H1 (cell line): Measurements from ENCODE around the gene PCYT2. TPM values are rescaled to one million over a fixed set of nuclear protein-coding genes. Genes with fewer than 3 reads are reported as not detected.

ENCODE experiments used
- BRCA1 ChIP-seq: IDR thresholded peaks from 2 replicates; pipeline ENCODE4 v1.6.1; 2012; ENCODE audit warnings: low read depth, low read length, improper control_type of control experiment
- EP300 ChIP-seq, 2 experiments: IDR thresholded peaks; 1 replicate in 1 of 2; 2 replicates in 1 of 2; pipeline ENCODE4 v1.6.1; 2011 to 2012; ENCODE audit warnings: low read depth in 2 of 2, low read length in 2 of 2, mild to moderate bottlenecking in 2 of 2, borderline replicate concordance in 1 of 2, inconsistent platforms in 1 of 2, moderate library complexity in 1 of 2
- MAFK ChIP-seq: IDR thresholded peaks from 2 replicates; pipeline ENCODE4 v1.6.1; 2012; ENCODE audit warnings: low read depth, mild to moderate bottlenecking, improper control_type of control experiment, low read length
- polyA plus RNA-seq, 7 experiments: library from polyadenylated mRNA; depleted of rRNA in 3 of 7; stranded (reverse) in 5 of 7; unstranded in 2 of 7; fragments of >200 nt in 5 of 7; fragments of 200-250 nt in 2 of 7; gene quantifications; 1 replicate in 5 of 7; 2 replicates in 1 of 7; 4 replicates in 1 of 7; pipeline versions ENCODE4 v1.2.1 to v1.2.3, GENCODE V29; 2011 to 2013; ENCODE audit warnings: missing spikeins in 2 of 7, mixed read lengths in 2 of 7
- total RNA-seq: library from RNA; stranded (reverse); fragmentation: NEBNext Ultra II Directional; extraction: Animal tissue kit (Norgen Biotek cat#: 25700); gene quantifications from 2 replicates; pipeline ENCODE4 v1.2.1, GENCODE V29; 2021

PCYT2 gene
- total and polyA plus RNA-seq, 2 of the 8 experiments (the other 6 are each of a cell fraction or from before 2014, with no cell fraction given): 29.9 to 31.3 TPM

DNA sequence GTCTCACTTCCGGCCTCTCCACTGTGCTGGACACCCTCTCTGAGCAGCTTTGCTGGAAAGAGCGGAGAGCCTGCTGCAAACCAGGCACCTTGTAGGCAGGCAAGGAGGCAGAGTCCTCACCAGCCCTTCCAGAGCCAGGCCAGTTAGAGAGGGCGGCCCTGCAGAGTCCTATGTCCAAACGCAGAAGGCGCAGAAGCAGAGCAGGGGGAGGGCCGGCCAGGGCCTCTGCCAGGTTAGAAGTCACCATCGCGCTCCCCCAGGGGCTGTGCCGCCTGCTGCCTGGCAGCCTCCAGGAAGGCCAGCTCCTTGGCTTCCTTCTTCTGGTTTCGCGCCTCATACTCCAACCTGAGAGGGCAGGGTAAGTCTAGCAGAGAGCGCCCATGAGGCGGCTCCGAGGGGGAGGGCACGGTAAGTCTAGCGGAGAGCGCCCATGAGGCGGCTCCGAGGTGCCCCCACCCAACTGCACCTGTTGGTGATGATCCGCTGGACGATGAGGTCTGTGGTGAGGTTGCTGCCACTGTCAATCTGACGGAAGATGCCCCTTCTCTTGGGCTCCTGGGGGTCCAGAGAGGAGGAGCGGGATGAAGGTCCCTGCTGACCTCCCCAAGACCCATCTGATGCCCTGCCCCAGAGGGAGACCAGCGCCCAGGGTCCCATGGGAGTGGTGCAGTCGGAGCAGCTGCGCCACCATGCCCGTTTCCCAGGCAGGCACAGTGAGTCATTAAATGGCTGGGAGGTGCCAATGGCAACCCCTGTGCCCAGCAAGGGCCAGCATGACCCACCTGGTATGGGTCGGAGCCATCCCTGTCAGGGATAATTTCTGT, 6.4 kb downstream of the PCYT2 start (continued):
- TF ChIP-seq EP300 (IDR thresholded peaks at IDR 0.05; ENCODE audit: borderline replicate concordance in 1 of 2, low read depth in 2 of 2, low read length in 2 of 2): no peak
- no peak for TF ChIP-seq BRCA1
- TF ChIP-seq MAFK: no peak
